HG03521 (cell line): ENCODE data around the gene ZNF593.

Experiments used
- ATAC-seq: cut with Tn5 transposase; IDR thresholded peaks from one replicate; pipeline ENCODE4 v1.9.1; 2021; ENCODE audit warnings: mild to moderate bottlenecking, moderate library complexity; ENCODE audit not compliant: unreplicated experiment

Gene ZNF593

DNA sequence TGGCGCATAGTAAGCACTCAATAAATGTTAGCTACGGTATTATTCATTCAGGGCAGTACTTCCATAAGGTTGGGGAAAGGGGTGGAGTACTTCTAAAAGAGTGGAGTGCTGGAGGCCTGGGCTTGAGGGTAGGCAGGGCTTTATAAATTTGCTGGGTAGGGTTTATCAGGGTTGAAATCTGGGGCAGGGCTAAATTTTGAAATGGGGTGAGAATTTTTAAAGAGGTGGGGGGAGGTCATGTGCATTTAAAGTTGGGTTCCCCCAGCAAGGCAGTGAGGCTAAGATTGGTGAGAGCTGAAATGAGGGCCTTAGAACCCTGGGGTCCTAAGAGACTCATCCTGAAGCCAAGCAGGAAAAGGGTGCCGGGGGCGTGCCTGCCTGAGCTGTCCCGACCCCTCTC is 30.7 kb downstream of the ZNF593 start:
- ATAC-seq = no peak

DNA sequence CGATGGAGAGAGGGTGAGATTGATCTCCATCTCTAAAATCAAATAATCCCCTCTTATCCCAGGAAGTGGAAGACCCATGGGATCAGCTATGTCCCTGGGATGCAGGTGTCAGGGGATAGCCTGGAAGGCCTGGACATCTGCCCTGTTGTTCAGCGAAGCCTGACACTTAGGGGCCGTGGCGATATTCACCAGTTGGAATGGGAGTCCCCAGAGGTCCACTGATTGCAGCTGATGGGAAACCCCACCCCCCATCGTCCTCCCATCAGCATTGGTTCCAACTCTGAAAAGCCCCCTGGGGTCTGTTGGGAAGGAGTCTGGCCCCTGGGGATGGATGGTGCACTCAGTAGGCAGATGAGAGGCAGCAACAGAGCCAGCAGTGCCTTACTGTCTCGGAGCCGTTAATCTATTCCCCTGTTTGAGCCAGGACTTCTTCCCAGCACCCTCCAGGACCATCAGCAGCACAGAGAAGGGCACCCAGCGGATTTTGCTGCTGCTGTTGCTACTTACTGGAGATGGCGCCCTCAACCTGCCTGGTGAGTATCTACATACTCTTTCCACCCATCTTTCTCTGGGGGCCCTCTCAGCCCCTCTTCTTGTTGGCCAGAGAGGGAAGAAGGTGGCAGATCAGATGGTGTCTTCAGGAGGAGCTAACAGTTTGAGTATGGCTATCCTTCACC is 34.1 kb downstream of the ZNF593 start:
- ATAC-seq = no peak

DNA sequence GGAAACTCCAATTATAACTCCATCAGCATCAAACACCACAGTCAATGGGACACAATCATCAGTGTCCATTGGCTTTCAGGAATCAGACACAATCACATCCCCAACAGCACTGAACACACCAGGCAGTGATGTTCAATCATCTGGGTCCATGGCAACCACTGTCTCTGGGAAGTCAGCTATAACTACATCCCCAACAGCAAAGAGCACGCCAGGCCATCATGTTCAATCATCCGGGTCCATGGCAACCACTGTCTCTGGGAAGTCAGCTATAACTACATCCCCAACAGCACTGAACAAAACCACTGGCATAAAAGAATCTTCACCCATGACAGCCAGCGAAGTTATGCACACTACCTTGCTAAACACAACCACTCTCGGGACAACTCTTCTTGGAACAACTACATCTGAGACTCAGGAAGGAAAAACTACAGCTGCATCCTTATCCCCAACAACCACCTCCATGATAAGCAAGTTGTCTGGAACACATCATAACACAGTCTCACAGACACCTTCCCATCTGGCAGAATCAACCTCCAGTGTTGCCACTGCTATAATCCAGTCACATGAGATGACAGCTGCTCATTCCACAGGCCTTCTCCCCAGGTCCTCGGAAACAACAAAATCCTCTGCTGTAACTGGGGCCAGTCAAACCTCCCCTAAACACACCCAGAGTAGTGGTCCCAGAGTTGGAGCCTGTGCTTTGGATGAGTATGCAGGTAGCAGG is 40.6 kb downstream of the ZNF593 start:
- no peak for ATAC-seq

DNA sequence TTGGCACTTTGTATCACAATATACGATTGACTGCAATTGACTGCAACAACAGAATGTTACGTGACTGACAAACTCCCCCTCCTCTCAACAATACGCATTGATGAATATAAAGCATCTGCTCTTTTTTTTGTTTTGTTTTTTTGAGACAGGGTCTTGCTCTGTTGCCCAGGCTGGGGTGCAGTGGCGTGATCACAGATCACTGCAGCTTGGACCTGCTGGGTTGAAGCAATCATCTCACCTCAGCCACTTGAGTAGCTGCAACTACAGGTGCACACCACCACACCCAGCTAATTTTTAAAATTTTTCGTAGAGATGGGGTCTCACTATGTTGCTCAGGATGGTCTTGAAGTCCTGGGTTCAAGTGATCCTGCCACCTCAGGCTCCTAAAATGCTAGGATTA is 43.0 kb downstream of the ZNF593 start:
- no peak for ATAC-seq

DNA sequence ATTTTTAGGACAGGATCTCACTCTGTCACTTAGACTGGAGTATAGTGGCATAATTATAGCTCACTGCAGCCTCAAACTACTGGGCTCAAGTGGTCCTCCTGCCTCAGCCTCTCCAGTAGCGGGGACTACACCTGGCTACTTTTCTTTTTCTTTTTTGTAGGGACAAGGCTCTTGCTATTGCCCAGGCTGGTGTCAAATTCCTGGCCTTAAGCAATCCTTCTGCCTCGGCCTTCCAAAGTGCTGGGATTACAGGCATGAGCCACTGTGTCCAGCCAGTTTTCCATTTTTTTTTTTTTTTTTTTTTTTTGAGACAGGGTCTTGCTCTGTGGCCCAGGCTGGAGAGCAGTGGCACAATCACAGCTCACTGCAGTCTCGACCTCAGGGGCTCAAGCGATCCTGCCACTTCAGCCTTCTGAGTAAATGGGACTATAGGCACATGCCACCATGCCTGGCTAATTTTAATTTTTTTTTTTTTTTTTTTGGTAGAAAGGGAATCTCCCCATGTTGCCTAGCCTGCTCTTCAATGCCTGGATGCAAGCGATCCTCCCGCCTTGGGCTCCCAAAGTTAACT is 43.7 kb downstream of the ZNF593 start:
- ATAC-seq = no peak

DNA sequence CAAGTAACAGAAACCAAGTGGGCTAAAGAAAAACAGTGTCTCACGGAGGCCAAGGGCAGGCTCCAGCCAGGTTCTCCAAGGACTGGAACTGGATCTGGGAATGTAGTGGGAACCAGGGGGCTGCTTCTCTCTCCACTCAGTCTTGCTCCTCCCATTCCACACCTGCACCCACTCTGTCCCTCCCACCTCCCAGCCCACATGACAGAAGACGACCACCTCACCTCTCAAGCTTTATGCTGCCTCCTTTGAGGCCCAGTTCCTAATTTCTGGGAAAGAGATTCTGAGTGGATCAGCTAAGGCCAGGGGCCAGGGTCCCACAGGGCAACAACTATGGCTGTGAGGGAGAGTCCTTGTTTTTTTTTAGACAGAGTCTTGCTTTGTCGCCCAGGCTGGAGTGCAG is 45.5 kb downstream of the ZNF593 start:
- ATAC-seq = no peak

DNA sequence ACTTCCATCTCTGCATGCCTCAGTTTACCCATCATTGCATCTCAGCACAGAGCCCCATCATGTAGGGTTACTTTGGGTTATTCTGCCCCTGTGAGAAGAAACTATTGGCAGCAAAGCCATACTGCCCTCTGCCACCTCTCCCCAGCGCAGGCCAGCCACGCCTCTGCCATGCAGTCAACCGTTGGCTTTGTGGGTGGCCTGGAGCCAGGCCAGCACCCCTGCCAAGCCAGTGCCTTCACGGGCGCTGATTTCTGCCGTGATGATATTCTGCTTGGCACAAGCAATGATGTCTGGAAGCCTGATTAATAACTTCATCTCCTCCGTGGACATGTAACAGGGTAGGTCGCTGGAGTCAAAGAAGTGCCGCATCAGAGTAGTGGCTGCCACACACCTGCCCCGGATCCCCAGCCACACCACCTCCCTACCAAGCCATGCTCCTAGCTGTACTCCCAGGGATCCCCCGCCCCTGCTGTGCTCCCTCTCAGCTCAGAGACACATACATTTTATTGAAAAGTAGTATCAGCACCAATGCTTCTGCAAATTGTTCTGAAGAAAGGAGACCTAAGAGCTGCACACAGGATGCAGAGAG is 49.3 kb downstream of the ZNF593 start:
- no peak for ATAC-seq
